Thyroid gland (tissue), 4 donors: ENCODE data around the gene DHX16.

ENCODE experiments used
- POLR2A ChIP-seq, 2 donors: fragments of 450-650 bp; IDR thresholded peaks; one replicate each; pipeline ENCODE4 v1.6.1; 2017; ENCODE audit warnings: antibody characterized with exemption in 2 of 2, mild to moderate bottlenecking in 2 of 2, moderate library complexity in 1 of 2
- TF ChIP-seq, protein P1 (sequence below), 6 experiments: fragments of 200-600 bp in 3 of 6; fragments of 450-650 bp in 3 of 6; sonication (generic) in 3 of 6; IDR thresholded peaks; one replicate each; pipeline ENCODE4 v1.5.1; 2016 to 2019; ENCODE audit warnings: antibody characterized with exemption in 6 of 6, mild to moderate bottlenecking in 2 of 6, inconsistent platforms in 1 of 6, moderate library complexity in 1 of 6

DNA sequence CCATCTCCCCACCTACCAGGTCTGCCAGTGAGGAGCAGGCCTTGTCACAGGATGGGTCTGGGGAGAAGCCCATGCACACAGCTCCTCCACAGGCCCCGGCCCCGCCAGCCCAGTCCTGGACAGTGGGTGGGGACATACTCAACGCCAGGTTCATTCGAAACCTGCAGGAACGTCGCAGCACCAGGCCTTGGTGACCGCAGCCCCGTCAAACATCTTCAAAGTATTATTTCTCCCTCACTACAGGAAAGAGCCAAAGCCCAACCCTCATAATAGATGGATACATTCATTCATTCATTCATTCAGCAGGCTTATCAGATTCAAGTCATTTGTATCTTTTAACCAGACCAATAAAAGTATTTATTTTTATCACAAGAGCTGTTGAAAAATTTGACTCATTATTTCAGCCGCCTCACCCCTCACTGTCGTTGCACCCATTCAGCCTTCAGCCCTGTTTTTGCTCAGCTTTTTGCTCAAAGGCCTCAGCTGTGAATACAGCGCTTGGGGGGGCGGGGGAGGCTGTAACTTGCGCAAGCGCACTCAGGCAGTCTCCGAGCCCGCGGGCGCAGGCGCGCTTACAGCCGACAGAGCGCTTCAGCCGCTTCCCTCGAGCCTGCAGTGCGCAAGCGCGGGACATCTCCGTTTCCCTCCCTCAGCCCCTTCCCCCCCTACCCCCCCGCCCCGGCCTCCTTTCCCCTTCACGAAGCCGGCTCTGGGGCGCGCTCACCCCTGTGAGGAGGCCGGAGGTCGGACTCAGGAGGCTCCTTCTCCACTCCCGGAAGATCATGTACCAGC, 26.2 kb downstream of the DHX16 start, which contains the start of gene C6orf136:
- no peak for TF ChIP-seq POLR2A (IDR thresholded peaks at IDR 0.05)
- TF ChIP-seq, protein P1, sequence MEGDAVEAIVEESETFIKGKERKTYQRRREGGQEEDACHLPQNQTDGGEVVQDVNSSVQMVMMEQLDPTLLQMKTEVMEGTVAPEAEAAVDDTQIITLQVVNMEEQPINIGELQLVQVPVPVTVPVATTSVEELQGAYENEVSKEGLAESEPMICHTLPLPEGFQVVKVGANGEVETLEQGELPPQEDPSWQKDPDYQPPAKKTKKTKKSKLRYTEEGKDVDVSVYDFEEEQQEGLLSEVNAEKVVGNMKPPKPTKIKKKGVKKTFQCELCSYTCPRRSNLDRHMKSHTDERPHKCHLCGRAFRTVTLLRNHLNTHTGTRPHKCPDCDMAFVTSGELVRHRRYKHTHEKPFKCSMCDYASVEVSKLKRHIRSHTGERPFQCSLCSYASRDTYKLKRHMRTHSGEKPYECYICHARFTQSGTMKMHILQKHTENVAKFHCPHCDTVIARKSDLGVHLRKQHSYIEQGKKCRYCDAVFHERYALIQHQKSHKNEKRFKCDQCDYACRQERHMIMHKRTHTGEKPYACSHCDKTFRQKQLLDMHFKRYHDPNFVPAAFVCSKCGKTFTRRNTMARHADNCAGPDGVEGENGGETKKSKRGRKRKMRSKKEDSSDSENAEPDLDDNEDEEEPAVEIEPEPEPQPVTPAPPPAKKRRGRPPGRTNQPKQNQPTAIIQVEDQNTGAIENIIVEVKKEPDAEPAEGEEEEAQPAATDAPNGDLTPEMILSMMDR (IDR thresholded peaks at IDR 0.05): no peak
